Neural progenitor cell (in vitro differentiated cells): Measurements from ENCODE around the gene PMM1. TPM values are rescaled to one million over a fixed set of nuclear protein-coding genes. Genes with fewer than 3 reads are reported as not detected.
A peak's percentile ranks its signal among the peaks of the same experiment; 100 is the strongest.

ENCODE experiments used
- DNase-seq: peaks from one replicate; pipeline ENCODE4 v3.0.0-alpha.2; 2016; ENCODE audit warnings: low spot score
- H2AFZ ChIP-seq: fragments of 200-600 bp; sonication (generic); replicated peaks from 2 replicates; pipeline ENCODE4 v1.6.1; 2016; ENCODE audit warnings: antibody characterized with exemption
- H3F3A ChIP-seq: fragments of 200-600 bp; sonication (generic); 2 replicates; pipeline ENCODE4 v1.6.1; 2016; ENCODE audit warnings: antibody characterized with exemption, low read depth
- H3K27ac ChIP-seq: fragments of 200-600 bp; sonication (generic); 2 replicates; pipeline ENCODE4 v1.5.1; 2016; ENCODE audit warnings: mild to moderate bottlenecking
- H3K27me3 ChIP-seq: fragments of 200-600 bp; sonication (generic); 2 replicates; pipeline ENCODE4 v1.6.1; 2016; ENCODE audit warnings: mild to moderate bottlenecking, moderate library complexity
- H3K36me3 ChIP-seq: fragments of 200-600 bp; sonication (generic); 2 replicates; pipeline ENCODE4 v1.5.1; 2016
- H3K4me1 ChIP-seq: fragments of 200-600 bp; sonication (generic); 2 replicates; pipeline ENCODE4 v1.6.1; 2016; ENCODE audit warnings: mixed run types
- H3K4me2 ChIP-seq: fragments of 200-600 bp; sonication (generic); 2 replicates; pipeline ENCODE4 v1.6.1; 2016
- H3K4me3 ChIP-seq: fragments of 200-600 bp; sonication (generic); 2 replicates; pipeline ENCODE4 v1.5.1; 2016
- H3K79me2 ChIP-seq: fragments of 200-600 bp; sonication (generic); 2 replicates; pipeline ENCODE4 v1.6.1; 2016; ENCODE audit warnings: low read depth
- H3K9ac ChIP-seq: fragments of 200-600 bp; sonication (generic); 2 replicates; pipeline ENCODE4 v1.6.1; 2016
- H3K9me3 ChIP-seq: fragments of 200-600 bp; sonication (generic); 2 replicates; pipeline ENCODE4 v1.5.1; 2016; ENCODE audit warnings: low read depth
- H4K20me1 ChIP-seq: fragments of 200-600 bp; sonication (generic); 2 replicates; pipeline ENCODE4 v1.6.1; 2016; ENCODE audit warnings: low read depth
- H3K27ac Mint-ChIP-seq: 3 replicates; pipeline ENCODE4 v1.8.0; 2021; ENCODE audit warnings: mixed read lengths
- H3K27me3 Mint-ChIP-seq: 2 replicates; pipeline ENCODE4 v1.8.0; 2022; ENCODE audit warnings: low read depth, mild to moderate bottlenecking, inconsistent platforms, moderate library complexity, mixed read lengths; ENCODE audit not compliant: insufficient read depth
- H3K36me3 Mint-ChIP-seq: 3 replicates; pipeline ENCODE4 v1.8.0; 2021; ENCODE audit warnings: mixed read lengths
- H3K4me1 Mint-ChIP-seq: 3 replicates; pipeline ENCODE4 v1.8.0; 2021; ENCODE audit warnings: mixed read lengths
- H3K4me3 Mint-ChIP-seq: 3 replicates; pipeline ENCODE4 v1.8.0; 2021; ENCODE audit warnings: mild to moderate bottlenecking, moderate library complexity, mixed read lengths
- H3K9me3 Mint-ChIP-seq: 3 replicates; pipeline ENCODE4 v1.8.0; 2020; ENCODE audit warnings: mixed read lengths
- CTCF ChIP-seq: fragments of 200-600 bp; sonication (generic); IDR thresholded peaks from 2 replicates; pipeline ENCODE4 v1.5.1; 2017; ENCODE audit warnings: antibody characterized with exemption, mild to moderate bottlenecking
- EZH2 ChIP-seq: fragments of 200-600 bp; sonication (generic); IDR thresholded peaks from 2 replicates; pipeline ENCODE4 v1.6.1; 2017; ENCODE audit warnings: antibody characterized with exemption, mild to moderate bottlenecking, moderate library complexity
- EZH2phosphoT487 ChIP-seq: fragments of 200-600 bp; sonication (generic); IDR thresholded peaks from 2 replicates; pipeline ENCODE4 v1.6.1; 2017; ENCODE audit warnings: antibody characterized with exemption
- total RNA-seq: library from RNA; depleted of rRNA; stranded (reverse); fragments of >200 nt; gene quantifications from 2 replicates; pipeline ENCODE4 v1.2.3, GENCODE V29; 2015; ENCODE audit warnings: low replicate concordance

Gene PMM1
- total RNA-seq, 1 donor from 2014 or later, result 9.3 TPM

- peak; percentile 55 for DNase-seq
- H4K20me1 ChIP-seq, result peaks cover 24% of the 10 kb centered on the region
- H3K9me3 Mint-ChIP-seq, result no peaks in the 10 kb centered on the region
- no peak overlapping the region for H3K4me2 ChIP-seq
- no peaks in the 10 kb centered on the region for H3K36me3 ChIP-seq
- no peak overlapping the region for H2AFZ ChIP-seq
- H3F3A ChIP-seq, result peaks cover 7% of the 10 kb centered on the region
- peaks cover 2% of the 10 kb centered on the region for H3K27me3 Mint-ChIP-seq
- H3K27me3 ChIP-seq, result no peaks in the 10 kb centered on the region
- no peak overlapping the region for H3K27ac ChIP-seq
- H3K9me3 ChIP-seq, result no peaks in the 10 kb centered on the region
- H3K36me3 Mint-ChIP-seq, result peaks cover 14% of the 10 kb centered on the region
- H3K4me1 Mint-ChIP-seq, result peaks cover 5% of the 10 kb centered on the region
- H3K4me3 Mint-ChIP-seq, result no peak overlapping the region
- H3K9ac ChIP-seq, result no peak overlapping the region
- TF ChIP-seq EZH2 (no peak), EZH2phosphoT487 (no peak), CTCF (peak; percentile 44)
- no peak overlapping the region for H3K4me3 ChIP-seq
- H3K27ac Mint-ChIP-seq, result no peak overlapping the region
- no peaks in the 10 kb centered on the region for H3K4me1 ChIP-seq
- H3K79me2 ChIP-seq, result peaks cover 12% of the 10 kb centered on the region
Observed at GRCh38 chr22:41535244-41535643, 54.4 kb downstream of the PMM1 start.

- H3K9me3 ChIP-seq, result no peaks in the 10 kb centered on the region
- H3K27ac Mint-ChIP-seq, result no peak overlapping the region
- no peak overlapping the region for H2AFZ ChIP-seq
- H3K27ac ChIP-seq, result no peak overlapping the region
- H3K27me3 ChIP-seq, result no peaks in the 10 kb centered on the region
- H3K4me1 Mint-ChIP-seq, result no peaks in the 10 kb centered on the region
- no peak for DNase-seq
- H3K27me3 Mint-ChIP-seq, result peaks cover 2% of the 10 kb centered on the region
- no peak overlapping the region for H3K4me3 Mint-ChIP-seq
- peaks cover 9% of the 10 kb centered on the region for H3K79me2 ChIP-seq
- peaks cover 17% of the 10 kb centered on the region for H4K20me1 ChIP-seq
- peaks cover 11% of the 10 kb centered on the region for H3K36me3 Mint-ChIP-seq
- no peaks in the 10 kb centered on the region for H3K4me1 ChIP-seq
- no peak overlapping the region for H3K9ac ChIP-seq
- no peak for TF ChIP-seq CTCF
- no peak for TF ChIP-seq EZH2phosphoT487
- TF ChIP-seq EZH2, result no peak
- no peaks in the 10 kb centered on the region for H3K36me3 ChIP-seq
- no peak overlapping the region for H3K4me3 ChIP-seq
- H3K9me3 Mint-ChIP-seq, result no peaks in the 10 kb centered on the region
- H3F3A ChIP-seq, result peaks cover 7% of the 10 kb centered on the region
- H3K4me2 ChIP-seq, result no peak overlapping the region
Observed at GRCh38 chr22:41534219-41534618, 55.4 kb downstream of the PMM1 start.

GRCh38 chr22:41532908-41533825 lies 56.5 kb downstream of the PMM1 start:
- H3K4me2 ChIP-seq, result no peak overlapping the region
- peaks cover 2% of the 10 kb centered on the region for H3K27me3 Mint-ChIP-seq
- peaks cover 17% of the 10 kb centered on the region for H4K20me1 ChIP-seq
- peaks cover 17% of the 10 kb centered on the region for H3K36me3 Mint-ChIP-seq
- peaks cover 7% of the 10 kb centered on the region for H3F3A ChIP-seq
- no peaks in the 10 kb centered on the region for H3K9me3 ChIP-seq
- no peaks in the 10 kb centered on the region for H3K9me3 Mint-ChIP-seq
- peaks cover 9% of the 10 kb centered on the region for H3K79me2 ChIP-seq
- H3K36me3 ChIP-seq, result no peaks in the 10 kb centered on the region
- TF ChIP-seq CTCF (peak; percentile 76), EZH2 (no peak)
- no peak overlapping the region for H3K4me3 ChIP-seq
- no peaks in the 10 kb centered on the region for H3K4me1 Mint-ChIP-seq
- H3K27ac ChIP-seq, result no peak overlapping the region
- DNase-seq, result peak; percentile 86
- H3K27me3 ChIP-seq, result no peaks in the 10 kb centered on the region
- no peaks in the 10 kb centered on the region for H3K4me1 ChIP-seq
- H3K27ac Mint-ChIP-seq, result no peak overlapping the region
- no peak overlapping the region for H3K4me3 Mint-ChIP-seq
- H2AFZ ChIP-seq, result no peak overlapping the region
- no peak overlapping the region for H3K9ac ChIP-seq
